Esophagus squamous epithelium (tissue), 4 donors: Measurements from ENCODE around the gene EMILIN2.

ENCODE experiments used
- CTCF ChIP-seq, 6 experiments: fragments of 450-650 bp in 4 of 6; fragments of 200-600 bp in 2 of 6; sonication (generic) in 2 of 6; IDR thresholded peaks; one replicate each; pipeline ENCODE4 v1.5.1; 2016 to 2019; ENCODE audit warnings: antibody characterized with exemption in 6 of 6, mild to moderate bottlenecking in 4 of 6, moderate library complexity in 4 of 6
- POLR2A ChIP-seq, 4 donors: fragments of 450-650 bp; IDR thresholded peaks; one replicate each; pipeline ENCODE4 v1.6.1; 2017; ENCODE audit warnings: antibody characterized with exemption in 4 of 4, mild to moderate bottlenecking in 4 of 4, moderate library complexity in 3 of 4

- TF ChIP-seq POLR2A (IDR thresholded peaks at IDR 0.05) (no peak), CTCF (IDR thresholded peaks at IDR 0.05) (peak; percentile 50 to 79 (median 72))
These were observed 85.7 kb downstream of the EMILIN2 start for GRCh38 chr18:2932247-2933181.
